HG02678 (cell line): Measurements from ENCODE around the gene GLIS1.

ENCODE experiments used
- ATAC-seq: cut with Tn5 transposase; IDR thresholded peaks from one replicate; pipeline ENCODE4 v1.9.1; 2021; ENCODE audit warnings: mild to moderate bottlenecking, moderate library complexity; ENCODE audit not compliant: unreplicated experiment

GLIS1 gene

DNA sequence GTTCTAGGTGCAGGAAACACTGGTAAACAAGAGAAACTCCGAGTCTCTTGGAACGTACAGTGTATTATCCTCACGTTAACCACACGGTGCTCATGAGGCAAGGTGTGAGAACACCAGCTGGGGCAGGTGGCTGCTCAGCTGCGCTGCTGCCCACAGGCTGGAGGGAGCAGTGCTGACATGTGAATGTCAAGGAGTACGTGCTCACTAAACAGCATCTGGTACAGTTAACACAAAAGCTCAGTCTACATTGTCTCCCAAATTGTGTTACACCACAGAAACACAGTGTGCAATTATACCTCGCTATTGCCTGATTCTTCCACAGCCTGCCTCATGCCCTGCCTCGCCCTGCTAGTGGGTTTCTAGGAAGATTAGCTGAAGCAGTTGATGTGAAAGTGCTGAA lies 138.4 kb downstream of the GLIS1 start:
- no peak for ATAC-seq

DNA sequence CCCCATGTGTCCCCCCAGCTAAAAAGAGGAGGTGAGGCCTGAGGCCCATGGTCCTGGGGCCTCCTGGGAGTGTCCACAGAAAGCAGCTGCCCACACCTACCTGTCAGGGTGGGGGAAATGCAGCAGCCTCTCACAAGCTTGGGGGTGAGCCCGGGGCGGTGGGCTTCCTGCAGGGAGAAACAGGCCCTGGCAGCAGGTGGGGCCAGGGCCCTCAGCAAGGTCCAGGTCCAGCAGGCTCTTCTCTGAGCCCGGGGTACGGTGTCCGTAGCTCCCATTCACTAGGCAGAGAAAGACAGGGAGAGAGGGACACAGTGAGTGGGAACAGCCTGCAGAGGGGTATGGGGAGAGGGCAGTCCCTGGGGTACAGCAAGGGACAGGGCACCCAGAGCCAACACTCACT lies 139.0 kb downstream of the GLIS1 start:
- ATAC-seq, result no peak

DNA sequence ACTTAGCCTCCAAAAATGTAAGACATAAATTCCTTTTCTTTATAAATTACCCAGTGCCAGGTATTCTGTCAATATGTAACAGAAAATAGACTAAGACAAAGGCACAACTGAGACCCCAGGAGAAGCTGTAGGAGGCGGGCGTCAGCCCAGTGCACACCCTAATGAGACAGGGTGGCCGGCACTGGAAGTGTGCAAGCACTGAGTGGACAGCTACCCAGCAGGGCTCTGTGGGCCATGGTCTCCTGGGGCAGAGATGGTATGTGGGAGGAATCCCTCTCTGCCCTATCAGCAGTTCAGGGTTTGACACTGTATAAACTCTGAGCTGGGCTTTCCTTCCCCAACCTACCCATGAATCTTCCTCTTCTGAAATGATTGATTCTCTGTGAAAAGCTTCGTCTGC lies 139.5 kb downstream of the GLIS1 start:
- ATAC-seq, result no peak

DNA sequence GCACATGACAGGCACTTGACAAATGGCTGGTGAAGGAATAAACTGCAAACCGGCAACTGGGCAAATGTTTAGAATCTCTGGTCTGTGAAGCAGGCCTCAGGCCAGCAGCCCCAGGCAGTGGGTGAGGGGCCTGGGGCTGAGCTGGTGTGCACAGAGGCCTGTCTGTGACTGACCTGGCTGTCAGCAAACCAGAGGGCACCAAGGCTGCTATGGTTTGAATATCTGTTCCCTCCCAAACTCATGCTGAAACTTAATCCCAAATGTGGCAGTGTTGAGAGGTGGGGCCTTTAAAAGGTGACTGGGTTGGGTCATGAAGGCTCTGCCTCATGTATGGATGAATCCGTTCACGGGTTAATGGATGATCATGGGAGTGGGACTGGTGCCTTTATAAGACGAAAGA lies 140.0 kb downstream of the GLIS1 start:
- ATAC-seq, result no peak

DNA sequence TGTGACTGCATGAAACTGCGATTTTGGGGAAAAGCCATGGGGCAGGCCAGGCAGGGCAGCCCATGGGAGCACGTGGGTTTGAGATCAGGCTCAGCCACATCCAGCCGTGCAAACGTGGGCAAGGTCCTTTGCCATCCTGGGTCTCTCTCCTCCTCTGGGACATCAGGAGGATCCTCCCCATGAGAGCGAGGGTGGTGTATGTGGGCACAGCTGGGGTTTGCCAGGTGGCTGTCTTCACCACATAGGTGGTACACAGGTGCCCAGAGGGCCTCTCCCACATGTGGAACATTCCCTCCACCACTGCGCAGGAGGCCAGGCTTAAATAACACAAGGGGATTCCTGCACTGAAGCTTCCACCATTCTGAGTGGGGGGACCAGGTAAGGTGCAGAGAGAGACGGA lies 143.1 kb downstream of the GLIS1 start:
- ATAC-seq, result no peak

DNA sequence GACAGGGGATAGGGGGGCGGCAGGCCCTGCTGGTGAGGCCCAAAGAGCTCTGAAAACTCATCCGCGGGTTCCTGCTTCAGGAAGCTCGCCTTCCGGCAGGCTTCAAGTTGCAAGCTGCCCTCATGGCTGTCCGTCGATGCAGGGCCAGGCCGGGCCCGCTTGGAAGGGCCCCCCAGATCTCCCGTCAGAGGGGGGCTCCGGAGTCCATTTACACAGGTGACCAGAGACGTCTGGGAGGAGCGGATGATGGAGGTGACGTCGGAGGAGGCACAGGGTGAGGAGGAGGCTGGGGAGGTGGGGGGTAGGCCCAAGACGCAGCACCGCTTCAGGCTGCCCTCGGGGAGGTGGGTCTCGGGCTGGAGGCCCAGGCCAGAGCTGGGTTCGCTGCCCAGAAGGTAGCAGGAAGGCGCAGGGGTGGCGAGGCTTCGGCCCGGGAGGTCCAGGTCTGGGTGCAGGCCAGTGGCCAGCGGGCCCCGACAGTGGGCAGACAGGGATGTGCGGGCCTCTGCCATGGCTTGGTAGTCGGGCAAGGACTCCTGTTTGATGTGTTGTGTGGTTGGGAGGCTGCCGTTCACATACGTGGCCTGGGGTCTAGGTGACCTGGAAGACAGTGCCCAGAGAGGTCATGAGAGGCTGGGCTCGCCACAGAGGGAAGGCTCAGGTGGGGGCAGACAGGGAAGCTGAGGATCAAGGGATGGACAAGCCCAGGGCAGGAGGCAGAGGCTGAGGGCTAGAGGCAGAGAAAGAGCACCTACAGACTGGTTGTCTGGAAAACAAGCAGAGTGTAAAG lies 144.4 kb downstream of the GLIS1 start:
- ATAC-seq, result no peak

DNA sequence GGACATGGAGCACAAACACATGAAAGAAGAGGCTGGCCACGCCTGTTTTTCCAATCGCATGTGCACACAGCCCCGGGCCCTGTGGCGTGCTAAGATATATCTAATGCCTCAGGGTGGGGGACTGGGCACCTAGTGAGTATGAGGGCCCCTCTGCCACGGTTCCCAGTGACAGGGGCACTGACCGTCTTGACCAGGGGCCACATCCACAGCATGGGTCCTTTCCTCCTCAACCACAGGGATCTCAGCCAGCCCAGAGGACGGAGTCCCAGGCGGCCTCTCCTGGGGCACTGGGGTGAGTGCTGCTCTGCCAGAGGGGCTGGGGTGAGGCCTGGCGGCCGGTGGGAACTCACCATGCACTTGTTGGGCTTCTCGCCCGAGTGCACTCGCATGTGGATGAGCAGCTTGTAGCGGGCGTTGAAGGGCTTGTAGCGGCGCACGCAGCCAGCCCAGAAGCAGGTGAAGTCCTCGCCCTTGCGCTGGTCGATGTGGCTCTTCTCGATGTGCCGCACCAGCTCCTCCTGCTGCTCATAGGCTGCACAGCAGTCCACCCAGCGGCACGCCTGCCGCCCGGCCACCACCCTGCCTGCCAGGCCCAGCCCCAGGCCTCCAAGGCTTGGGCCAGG lies 145.1 kb downstream of the GLIS1 start:
- no peak for ATAC-seq

DNA sequence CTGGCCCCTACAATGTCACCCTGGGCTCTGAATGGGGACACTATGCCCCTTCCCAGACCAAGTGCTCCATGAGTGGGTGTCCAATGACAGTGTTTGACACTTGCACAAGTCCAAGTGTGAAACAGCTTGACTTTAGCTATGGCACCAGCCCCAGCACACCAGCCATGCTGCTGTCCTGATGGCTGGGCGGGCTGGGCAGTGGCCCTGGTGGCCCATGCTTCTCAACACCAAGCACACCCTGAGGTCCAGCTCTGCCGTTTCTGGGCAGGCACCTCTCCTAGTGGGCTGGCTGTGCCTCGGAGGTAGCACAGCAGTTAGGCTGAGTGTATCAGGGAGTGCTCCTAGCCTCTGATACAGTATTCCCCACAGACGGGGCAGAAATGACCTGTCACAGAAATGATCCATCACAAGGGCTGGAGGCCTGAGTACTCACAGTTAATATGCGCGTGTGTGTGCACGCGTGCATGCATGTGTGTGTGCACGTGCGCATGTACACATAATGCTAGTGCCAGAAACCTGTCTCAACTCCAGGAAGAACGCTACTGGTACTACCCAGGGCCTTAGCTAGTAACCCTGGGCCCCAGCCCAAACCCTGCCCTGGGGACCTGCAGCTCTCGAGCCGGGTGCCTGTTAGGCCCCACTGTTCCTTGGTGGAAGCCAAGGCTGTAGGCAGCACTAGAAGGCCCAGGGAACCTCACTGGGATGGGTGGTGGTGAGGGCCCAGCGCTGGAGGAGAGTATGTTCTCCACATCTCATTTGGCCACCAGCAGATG lies 145.8 kb downstream of the GLIS1 start:
- no peak for ATAC-seq

DNA sequence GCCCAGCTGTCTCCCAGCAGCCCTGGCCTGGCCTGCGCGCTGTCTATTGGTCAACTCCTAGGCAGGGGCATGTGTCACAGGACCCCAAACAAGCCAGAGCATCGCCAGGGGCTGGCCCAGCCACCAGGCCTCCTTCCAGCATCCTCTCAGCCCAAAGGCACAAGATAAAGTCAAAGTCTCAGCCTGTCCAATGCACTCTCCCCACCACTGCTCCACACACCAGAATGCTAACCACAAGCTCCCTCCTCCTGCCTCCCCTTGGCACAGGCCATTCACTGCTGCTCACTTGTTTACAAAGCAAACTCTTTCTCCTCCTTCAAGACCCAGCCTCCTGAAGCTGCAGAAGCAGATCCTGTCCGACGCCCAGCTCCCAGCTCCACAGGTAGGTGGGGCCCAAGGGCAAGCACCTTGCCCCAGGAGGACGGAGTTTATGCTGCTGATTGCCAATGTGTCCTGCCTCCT lies 146.4 kb downstream of the GLIS1 start:
- ATAC-seq, result no peak

DNA sequence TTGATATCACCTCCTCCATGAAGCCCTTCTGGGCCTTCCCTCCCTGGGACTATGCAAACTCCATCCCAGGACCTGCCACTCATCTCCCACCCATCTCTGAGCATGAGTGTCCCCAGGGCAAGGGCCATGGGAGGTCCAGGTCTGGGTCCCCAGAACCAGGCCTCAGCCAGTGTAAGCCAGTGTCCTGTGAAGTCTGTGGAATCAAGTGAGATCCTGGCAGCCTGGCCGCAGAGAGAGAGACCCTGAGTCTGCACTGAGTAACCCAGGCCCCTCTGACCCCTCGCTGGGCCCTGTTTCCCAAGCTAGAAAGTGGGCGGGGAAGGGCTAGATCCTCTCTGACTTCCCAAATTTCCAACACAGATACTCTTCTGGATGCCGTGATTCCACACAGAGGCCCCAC lies 147.0 kb downstream of the GLIS1 start:
- ATAC-seq, result no peak

DNA sequence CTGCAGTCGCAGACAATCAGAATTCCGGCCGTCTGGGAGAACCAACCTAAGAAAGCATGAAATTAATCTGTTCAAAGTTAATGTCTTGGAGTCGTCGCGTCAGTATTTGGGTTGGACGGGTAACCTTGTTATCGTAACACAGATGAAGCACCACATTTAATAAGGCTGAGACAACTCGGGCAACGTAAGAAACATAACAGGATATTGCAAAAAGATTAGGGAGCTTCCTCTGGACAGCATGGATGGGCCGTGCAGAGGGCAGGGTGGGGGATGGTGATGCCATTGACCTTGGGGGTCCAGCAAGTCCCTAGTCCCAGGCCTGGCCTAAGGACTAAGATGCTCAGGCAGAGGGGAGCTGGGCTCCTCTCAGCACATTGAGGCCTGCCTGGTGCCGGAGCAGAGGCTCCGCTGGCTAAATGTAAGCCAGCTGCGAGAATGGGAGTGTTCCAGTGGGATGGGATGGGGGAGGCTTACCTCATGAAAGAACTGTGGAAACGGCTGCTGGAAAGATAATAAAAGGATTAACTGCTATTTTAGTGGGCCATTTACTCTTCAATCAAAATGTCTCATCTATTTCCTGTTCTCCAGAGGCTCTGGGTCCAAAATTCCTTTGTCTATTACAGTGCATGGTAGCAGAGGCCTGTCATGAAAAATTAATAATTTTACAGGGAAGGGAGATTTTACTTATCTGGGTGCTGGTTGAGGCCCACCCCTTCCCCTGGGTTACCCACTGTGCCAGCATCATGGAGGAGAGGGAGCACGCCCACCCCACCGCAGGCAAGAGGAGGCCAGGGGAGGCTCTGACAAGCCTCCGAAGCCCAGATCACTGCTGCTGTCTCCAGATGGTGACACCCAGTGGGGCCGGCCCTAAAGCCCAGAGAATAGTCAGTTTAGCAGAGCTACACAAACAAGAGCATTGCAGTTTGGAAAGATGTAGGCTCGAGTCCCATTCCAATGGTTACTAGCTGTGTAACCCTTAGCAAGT lies 148.1 kb downstream of the GLIS1 start:
- ATAC-seq, result no peak

DNA sequence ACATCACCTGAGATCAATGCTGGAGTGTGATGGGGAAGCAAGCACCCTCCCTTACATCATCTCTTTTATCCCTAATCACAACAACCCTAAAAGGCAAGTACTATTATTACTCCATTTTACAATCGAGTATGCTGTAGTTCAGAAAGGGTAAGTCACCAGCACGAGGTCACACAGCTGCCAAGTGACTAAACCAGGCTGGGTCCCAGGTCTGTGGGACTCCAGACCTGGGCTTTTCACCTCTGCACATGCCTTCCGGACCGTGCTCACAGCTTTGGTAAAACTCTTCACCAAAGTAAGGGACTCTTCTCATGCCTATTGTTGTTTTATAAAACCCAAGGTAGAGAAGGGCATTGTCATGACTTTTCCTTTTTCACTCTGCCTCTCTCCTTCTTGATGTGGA lies 148.9 kb downstream of the GLIS1 start:
- no peak for ATAC-seq

DNA sequence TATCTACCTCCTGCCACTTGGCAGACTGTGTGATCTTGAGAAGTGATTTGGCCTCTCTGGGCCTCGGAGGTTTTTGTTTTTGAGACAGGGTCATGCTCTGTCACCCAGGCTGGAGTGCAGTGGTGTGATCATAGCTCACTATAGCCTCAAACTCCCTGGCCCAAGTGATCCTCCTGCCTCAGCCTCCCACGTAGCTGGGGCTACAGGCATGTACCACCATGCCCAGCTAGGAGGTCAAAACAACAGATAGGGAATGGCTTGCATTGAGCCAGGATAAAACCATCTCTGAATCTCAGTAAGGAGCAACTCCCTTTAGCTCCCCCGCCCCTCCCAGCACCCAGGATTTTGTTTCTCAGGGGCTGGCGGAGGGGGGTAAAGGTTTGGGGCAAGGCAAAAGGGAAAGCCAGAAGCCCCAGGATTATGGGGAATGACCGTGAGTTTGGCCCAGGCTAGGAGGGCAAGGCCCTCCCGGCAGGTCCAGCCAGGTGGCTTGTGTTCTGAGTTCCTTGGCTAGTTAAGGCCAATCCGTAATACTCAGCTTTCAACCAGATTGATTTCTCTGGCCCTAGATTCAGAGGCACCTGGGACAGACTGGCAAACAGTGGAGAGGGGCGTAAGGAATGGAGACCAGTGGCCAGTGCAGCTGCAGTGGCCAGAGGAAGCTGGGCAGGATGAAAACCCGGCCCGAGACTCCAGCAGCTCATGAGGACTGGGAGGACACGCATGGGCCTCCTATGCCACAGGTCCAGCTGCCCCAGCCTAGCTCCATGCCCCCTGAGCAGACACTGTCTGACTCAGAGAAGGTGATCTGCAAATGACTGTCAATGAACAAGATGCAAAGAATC lies 149.7 kb downstream of the GLIS1 start:
- no peak for ATAC-seq

DNA sequence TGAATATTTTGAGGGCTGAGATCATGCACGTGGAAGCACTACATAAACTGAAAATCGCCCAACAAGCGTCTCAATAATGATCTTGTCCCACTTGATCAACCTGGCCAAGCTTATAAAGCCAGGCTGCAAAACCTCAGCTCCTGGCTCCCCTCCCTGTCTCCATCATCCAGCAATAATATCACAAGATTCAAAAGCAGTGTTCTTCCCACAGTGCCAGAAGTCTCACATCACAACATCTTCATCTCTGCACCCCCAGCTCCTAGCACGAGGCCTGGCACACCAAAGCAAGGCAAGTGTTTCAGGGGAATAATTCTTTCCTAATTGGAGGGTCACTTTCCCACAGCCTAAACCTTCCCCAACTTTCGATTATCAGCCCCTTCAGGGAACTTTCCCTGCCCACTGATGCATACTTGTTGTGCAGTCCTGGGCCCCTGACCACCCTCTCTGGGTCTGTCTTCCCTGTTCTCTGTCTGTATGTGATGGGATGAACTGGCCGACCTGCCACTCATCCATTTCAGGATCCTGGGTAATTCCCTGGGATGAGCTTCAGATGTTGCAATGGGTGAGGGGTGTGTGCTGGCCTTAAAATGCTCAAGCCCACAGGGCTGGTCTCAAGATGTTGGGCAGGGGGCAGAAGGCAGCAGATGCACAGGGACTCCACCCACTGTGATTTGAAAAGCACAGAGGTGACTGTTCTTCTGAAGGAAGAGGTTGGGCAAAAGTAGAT lies 150.7 kb downstream of the GLIS1 start:
- ATAC-seq, result no peak

DNA sequence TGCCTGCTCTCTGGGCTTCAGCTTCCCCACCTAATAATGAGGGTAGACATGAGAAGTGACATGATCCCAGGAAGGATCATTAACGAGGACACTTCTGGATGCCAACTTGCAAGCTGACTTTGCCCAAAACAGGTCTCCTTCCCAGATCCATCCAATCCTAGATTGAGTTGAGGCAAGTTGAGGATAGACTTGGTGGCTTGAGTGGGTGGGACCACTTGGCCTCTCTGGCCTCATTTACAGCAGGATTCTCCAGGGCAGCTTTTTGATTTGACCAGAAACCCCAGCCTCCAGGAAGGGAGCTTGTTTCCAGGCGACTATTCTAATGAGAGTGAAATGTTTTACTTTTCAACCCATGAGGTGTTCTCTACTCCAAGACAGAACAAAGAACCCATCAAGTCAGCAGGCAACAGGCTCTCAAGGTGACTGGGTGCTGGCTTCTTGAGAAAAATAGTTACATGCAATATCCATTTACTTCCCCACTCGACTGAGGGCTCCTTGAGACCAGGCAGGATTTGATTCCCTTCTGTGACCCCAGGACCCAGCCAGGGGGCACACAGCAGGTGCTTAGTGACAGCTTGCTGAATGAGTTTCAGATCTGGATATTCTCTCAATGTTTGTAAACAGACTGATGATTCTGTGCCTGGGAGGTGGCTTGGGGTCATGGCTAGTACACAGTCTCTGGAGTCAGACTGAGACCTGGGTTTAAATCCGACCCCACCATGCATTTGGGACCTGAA lies 151.5 kb downstream of the GLIS1 start:
- no peak for ATAC-seq

DNA sequence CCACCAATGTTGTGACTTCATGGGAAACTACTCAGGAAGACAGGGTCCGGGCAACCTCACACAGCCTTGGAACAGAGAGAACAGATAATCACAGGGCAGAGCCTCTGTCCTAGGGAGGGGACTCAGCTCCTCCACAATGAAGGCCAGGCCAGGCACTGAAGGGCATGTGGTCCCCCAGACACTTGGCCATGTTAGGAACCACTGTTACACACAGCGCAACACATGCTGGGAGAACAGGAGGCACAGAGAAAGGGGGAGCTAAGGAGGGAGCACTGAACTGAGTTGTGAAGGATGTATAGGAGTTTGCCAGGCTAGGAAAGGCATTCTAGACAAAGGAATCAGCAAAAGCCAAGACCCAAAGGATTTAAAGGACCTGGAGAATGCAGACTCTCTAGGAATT lies 152.2 kb downstream of the GLIS1 start:
- ATAC-seq, result no peak

DNA sequence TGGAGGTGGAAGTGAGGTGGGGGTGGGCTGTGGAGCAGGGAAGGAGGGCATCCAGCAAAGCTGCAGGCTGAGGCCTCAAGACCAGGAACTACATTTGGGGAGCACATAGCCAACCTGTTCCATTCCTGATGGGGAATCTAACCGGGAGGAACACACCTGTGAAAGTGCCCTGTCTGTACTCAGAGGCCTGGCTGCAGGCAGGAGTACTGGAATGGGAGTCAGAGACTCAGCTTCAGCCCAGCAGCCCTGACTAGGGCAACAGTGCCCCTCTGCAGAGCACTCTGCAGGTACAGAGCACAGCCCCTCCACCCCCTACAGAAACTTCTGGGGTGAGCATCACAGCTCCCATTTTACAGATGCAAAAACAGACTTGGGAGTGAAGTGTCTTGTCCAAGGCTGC lies 153.4 kb downstream of the GLIS1 start:
- ATAC-seq, result no peak

DNA sequence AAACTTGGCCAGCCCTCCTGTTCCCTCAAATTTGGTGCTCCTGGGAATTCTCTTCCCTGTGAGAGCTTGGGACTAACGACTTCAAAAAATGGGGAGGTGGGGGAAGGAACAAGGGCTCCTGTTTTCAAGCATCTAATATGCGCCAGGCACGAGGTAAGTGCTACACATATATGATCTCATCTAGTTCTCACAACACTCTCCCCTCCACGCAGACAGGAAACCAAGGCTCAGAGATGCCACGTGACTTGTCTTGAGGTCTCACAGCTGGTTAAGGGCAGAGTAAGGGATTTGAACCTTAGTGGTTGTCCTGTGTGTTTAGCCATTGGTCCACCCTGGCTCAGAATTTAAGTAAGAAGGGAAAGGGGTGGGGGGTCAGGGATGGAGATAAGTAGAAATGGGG lies 153.8 kb downstream of the GLIS1 start:
- ATAC-seq, result no peak

DNA sequence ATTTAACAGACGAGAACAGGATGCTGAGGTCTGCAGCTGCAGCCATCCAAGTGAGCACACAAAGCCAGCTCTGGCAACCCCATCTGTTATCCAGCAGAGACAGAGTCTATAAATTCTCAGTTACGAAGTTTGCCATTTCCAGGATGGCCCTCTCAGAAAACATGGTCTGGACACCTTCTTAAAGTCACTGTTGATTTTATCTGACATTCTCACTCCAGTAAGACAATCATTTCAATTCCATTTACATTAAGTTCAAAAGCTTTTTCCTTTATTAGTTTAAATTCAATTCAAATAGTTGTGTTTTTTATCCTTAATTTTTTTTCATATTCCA lies 154.2 kb downstream of the GLIS1 start:
- ATAC-seq, result no peak
